WTC11 (cell line): ENCODE measurements around the gene COL4A6. TPM values are rescaled to one million over a fixed set of nuclear protein-coding genes. Genes with fewer than 3 reads are reported as not detected.
A peak's percentile ranks its signal among the peaks of the same experiment; 100 is the strongest.

Source experiments
- ATAC-seq: fragments of 200-7000 bp; cut with Tn5 transposase; 2 replicates; pipeline ENCODE4 v1.10.0; 2021; ENCODE audit warnings: mild to moderate bottlenecking, moderate library complexity
- CTCF ChIA-PET: fragments of 300-600 bp; sonication (Branson Sonifier 250); formaldehyde crosslinking; loops from one replicate; lab custom pipeline; 2021; ENCODE audit warnings: antibody characterized with exemption; lab: Charles Lee
- POLR2A ChIA-PET: fragments of 350-600 bp; sonication (Branson Sonifier 250); formaldehyde crosslinking; loops from one replicate; lab custom pipeline; 2021; ENCODE audit warnings: antibody characterized with exemption; lab: Charles Lee
- DNase-seq: peaks from one replicate; pipeline ENCODE4 v3.0.0; 2021; ENCODE audit warnings: low spot score
- H3K27ac Mint-ChIP-seq: 2 replicates; pipeline ENCODE4 v1.8.0; 2021; ENCODE audit warnings: mixed read lengths
- H3K27me3 Mint-ChIP-seq: 2 replicates; pipeline ENCODE4 v1.8.0; 2021; ENCODE audit warnings: low read depth, mild to moderate bottlenecking, moderate library complexity, mixed read lengths
- H3K36me3 Mint-ChIP-seq: 2 replicates; pipeline ENCODE4 v1.8.0; 2021; ENCODE audit warnings: mixed read lengths
- H3K4me1 Mint-ChIP-seq: 2 replicates; pipeline ENCODE4 v1.8.0; 2022; ENCODE audit warnings: mixed read lengths
- H3K4me3 Mint-ChIP-seq: 2 replicates; pipeline ENCODE4 v1.8.0; 2021; ENCODE audit warnings: mild to moderate bottlenecking, moderate library complexity, mixed read lengths
- H3K9me3 Mint-ChIP-seq: 2 replicates; pipeline ENCODE4 v1.8.0; 2021; ENCODE audit warnings: mixed read lengths
- E2F5 ChIP-seq: sonication (generic); formaldehyde crosslinking; IDR thresholded peaks from 2 replicates; pipeline ENCODE4 v1.8.1; 2022; ENCODE audit warnings: mild to moderate bottlenecking, moderate library complexity, missing genetic modification reagents
- ETV6 ChIP-seq: sonication (generic); formaldehyde crosslinking; IDR thresholded peaks from 2 replicates; pipeline ENCODE4 v1.8.1; 2022; ENCODE audit warnings: mild to moderate bottlenecking, missing genetic modification reagents
- FOXK1 ChIP-seq: sonication (generic); formaldehyde crosslinking; IDR thresholded peaks from 2 replicates; pipeline ENCODE4 v1.8.0; 2022; ENCODE audit warnings: mild to moderate bottlenecking, moderate library complexity, missing genetic modification reagents
- GTF2I ChIP-seq: fragments of 250-450 bp; sonication (Bioruptor Pico); conservative IDR thresholded peaks from 2 replicates; pipeline ENCODE4 v1.4.0; 2021; ENCODE audit warnings: mild to moderate bottlenecking
- HMGA2 ChIP-seq: fragments of 250-450 bp; sonication (Bioruptor Pico); IDR thresholded peaks from 2 replicates; pipeline ENCODE4 v1.4.0; 2021; ENCODE audit warnings: mild to moderate bottlenecking, moderate library complexity
- IRF2 ChIP-seq: sonication (generic); formaldehyde crosslinking; IDR thresholded peaks from 2 replicates; pipeline ENCODE4 v1.8.0; 2022; ENCODE audit warnings: low read depth, missing genetic modification reagents, borderline replicate concordance
- KAT7 ChIP-seq: sonication (generic); formaldehyde crosslinking; IDR thresholded peaks from 2 replicates; pipeline ENCODE4 v1.8.1; 2023; ENCODE audit warnings: missing genetic modification reagents, mild to moderate bottlenecking, borderline replicate concordance
- NFE2L1 ChIP-seq: sonication (generic); formaldehyde crosslinking; IDR thresholded peaks from 2 replicates; pipeline ENCODE4 v1.8.1; 2023; ENCODE audit warnings: missing genetic modification reagents
- NR2C2 ChIP-seq: sonication (generic); formaldehyde crosslinking; IDR thresholded peaks from 2 replicates; pipeline ENCODE4 v1.8.0; 2022; ENCODE audit warnings: mild to moderate bottlenecking, missing genetic modification reagents
- SMAD4 ChIP-seq: sonication (generic); formaldehyde crosslinking; IDR thresholded peaks from 2 replicates; pipeline ENCODE4 v1.8.0; 2022; ENCODE audit warnings: mild to moderate bottlenecking, missing genetic modification reagents
- SP1 ChIP-seq: sonication (generic); formaldehyde crosslinking; conservative IDR thresholded peaks from 2 replicates; pipeline ENCODE4 v1.8.1; 2022; ENCODE audit warnings: missing genetic modification reagents
- ZNF317 ChIP-seq: sonication (generic); formaldehyde crosslinking; IDR thresholded peaks from 2 replicates; pipeline ENCODE4 v1.8.1; 2023; ENCODE audit warnings: low read depth, mild to moderate bottlenecking, moderate library complexity, missing genetic modification reagents, borderline replicate concordance
- ZNF416 ChIP-seq: fragments of 250-450 bp; sonication (Bioruptor Pico); IDR thresholded peaks from 2 replicates; pipeline ENCODE4 v1.9.0; 2021; ENCODE audit warnings: mild to moderate bottlenecking, inconsistent platforms
- total RNA-seq: library from RNA; stranded (reverse); gene quantifications from 3 replicates; pipeline ENCODE4 v1.2.3, GENCODE V29; 2021
- TF ChIP-seq, protein P1 (sequence below): sonication (generic); formaldehyde crosslinking; IDR thresholded peaks from 2 replicates; pipeline ENCODE4 v1.8.1; 2023; ENCODE audit warnings: mild to moderate bottlenecking, missing genetic modification reagents, borderline replicate concordance
- TF ChIP-seq, protein P2 (sequence below): fragments of 250-450 bp; sonication (Bioruptor Pico); IDR thresholded peaks from 2 replicates; pipeline ENCODE4 v1.9.0; 2021; ENCODE audit warnings: mild to moderate bottlenecking
- TF ChIP-seq, protein P3 (sequence below): sonication (generic); formaldehyde crosslinking; IDR thresholded peaks from 2 replicates; pipeline ENCODE4 v1.8.1; 2023; ENCODE audit warnings: mild to moderate bottlenecking, missing genetic modification reagents, moderate library complexity
- TF ChIP-seq, protein P4 (sequence below): fragments of 250-450 bp; sonication (Bioruptor Pico); conservative IDR thresholded peaks from 2 replicates; pipeline ENCODE4 v1.9.0; 2021; ENCODE audit warnings: mild to moderate bottlenecking
- TF ChIP-seq, protein P5 (sequence below): fragments of 250-450 bp; sonication (Bioruptor Pico); IDR thresholded peaks from 2 replicates; pipeline ENCODE4 v1.9.0; 2021; ENCODE audit warnings: mild to moderate bottlenecking
- TF ChIP-seq, protein P6 (sequence below): sonication (generic); formaldehyde crosslinking; IDR thresholded peaks from 2 replicates; pipeline ENCODE4 v1.8.0; 2022; ENCODE audit warnings: mild to moderate bottlenecking, missing genetic modification reagents

COL4A6 gene
- total RNA-seq, 1 experiment from 2014 or later = 15.2 TPM

GRCh38 chrX:108246304-108246954, 191.8 kb downstream of the COL4A6 start (continued):
- TF ChIP-seq, protein P1, sequence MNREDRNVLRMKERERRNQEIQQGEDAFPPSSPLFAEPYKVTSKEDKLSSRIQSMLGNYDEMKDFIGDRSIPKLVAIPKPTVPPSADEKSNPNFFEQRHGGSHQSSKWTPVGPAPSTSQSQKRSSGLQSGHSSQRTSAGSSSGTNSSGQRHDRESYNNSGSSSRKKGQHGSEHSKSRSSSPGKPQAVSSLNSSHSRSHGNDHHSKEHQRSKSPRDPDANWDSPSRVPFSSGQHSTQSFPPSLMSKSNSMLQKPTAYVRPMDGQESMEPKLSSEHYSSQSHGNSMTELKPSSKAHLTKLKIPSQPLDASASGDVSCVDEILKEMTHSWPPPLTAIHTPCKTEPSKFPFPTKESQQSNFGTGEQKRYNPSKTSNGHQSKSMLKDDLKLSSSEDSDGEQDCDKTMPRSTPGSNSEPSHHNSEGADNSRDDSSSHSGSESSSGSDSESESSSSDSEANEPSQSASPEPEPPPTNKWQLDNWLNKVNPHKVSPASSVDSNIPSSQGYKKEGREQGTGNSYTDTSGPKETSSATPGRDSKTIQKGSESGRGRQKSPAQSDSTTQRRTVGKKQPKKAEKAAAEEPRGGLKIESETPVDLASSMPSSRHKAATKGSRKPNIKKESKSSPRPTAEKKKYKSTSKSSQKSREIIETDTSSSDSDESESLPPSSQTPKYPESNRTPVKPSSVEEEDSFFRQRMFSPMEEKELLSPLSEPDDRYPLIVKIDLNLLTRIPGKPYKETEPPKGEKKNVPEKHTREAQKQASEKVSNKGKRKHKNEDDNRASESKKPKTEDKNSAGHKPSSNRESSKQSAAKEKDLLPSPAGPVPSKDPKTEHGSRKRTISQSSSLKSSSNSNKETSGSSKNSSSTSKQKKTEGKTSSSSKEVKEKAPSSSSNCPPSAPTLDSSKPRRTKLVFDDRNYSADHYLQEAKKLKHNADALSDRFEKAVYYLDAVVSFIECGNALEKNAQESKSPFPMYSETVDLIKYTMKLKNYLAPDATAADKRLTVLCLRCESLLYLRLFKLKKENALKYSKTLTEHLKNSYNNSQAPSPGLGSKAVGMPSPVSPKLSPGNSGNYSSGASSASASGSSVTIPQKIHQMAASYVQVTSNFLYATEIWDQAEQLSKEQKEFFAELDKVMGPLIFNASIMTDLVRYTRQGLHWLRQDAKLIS = no peak

- ATAC-seq = peak; percentile 66
- Mint-ChIP-seq H3K9me3 (peaks cover 6% of the 10 kb centered on the region; the same call in 1 of the 2 replicates), H3K27ac (no peak overlapping the region), H3K4me1 (peaks cover 8% of the 10 kb centered on the region)
- TF ChIP-seq NR2C2 (CRISPR knock-in tag) (no peak), NFE2L1 (no peak), SMAD4 (CRISPR knock-in tag) (no peak), ZNF317 (CRISPR knock-in tag) (no peak), KAT7 (no peak), GTF2I (no peak), E2F5 (CRISPR knock-in tag) (no peak), ZNF416 (CRISPR knock-in tag) (no peak), IRF2 (CRISPR knock-in tag) (no peak), HMGA2 (CRISPR knock-in tag) (no peak), SP1 (CRISPR knock-in tag) (no peak), FOXK1 (CRISPR knock-in tag) (no peak)
- TF ChIP-seq, protein P2, sequence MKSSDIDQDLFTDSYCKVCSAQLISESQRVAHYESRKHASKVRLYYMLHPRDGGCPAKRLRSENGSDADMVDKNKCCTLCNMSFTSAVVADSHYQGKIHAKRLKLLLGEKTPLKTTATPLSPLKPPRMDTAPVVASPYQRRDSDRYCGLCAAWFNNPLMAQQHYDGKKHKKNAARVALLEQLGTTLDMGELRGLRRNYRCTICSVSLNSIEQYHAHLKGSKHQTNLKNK (CRISPR knock-in tag) = no peak
- TF ChIP-seq, protein P3, sequence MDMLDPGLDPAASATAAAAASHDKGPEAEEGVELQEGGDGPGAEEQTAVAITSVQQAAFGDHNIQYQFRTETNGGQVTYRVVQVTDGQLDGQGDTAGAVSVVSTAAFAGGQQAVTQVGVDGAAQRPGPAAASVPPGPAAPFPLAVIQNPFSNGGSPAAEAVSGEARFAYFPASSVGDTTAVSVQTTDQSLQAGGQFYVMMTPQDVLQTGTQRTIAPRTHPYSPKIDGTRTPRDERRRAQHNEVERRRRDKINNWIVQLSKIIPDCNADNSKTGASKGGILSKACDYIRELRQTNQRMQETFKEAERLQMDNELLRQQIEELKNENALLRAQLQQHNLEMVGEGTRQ (CRISPR knock-in tag) = no peak
- TF ChIP-seq, all 79 proteins: peak for 0
- Mint-ChIP-seq H3K4me3 (no peak overlapping the region), H3K36me3 (no peaks in the 10 kb centered on the region), H3K27me3 (no peaks in the 10 kb centered on the region)
- ChIA-PET CTCF (interaction anchor here (1.1 to 1.2 kb wide), 2 partner anchors 21 to 58 kb away, joined by 3 read pairs; no protein-coding TSS in a partner anchor), POLR2A (no interaction called here)
- DNase-seq = no peak
Observed at GRCh38 chrX:108245462-108245861, 192.8 kb downstream of the COL4A6 start.

DNA sequence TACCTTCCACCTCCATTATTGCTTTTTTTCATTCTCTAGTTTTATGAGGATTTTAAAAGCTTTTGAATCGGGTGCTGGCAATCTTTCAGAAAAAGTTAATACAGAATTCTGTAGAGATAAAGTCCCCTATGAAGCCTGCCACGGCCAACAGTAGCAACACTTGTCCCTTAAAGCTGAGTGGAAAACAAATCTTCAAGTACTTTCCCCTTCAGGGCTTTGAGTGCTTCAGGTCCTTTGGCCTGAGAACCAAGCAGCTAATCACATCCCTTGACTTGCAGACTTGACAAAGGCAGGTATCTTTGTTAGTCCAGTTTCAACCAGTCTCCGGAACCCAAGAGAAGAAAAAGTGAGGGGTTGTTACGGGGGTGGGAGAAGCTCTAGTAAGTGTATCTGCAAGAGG, 202.2 kb downstream of the COL4A6 start:
- Mint-ChIP-seq H3K36me3 (no peaks in the 10 kb centered on the region), H3K4me3 (no peak overlapping the region), H3K9me3 (no peaks in the 10 kb centered on the region), H3K4me1 (no peaks in the 10 kb centered on the region), H3K27me3 (no peaks in the 10 kb centered on the region), H3K27ac (no peak overlapping the region)
- CTCF ChIA-PET = no interaction called here
- DNase-seq = no peak
- POLR2A ChIA-PET = no interaction called here
- ATAC-seq = no peak
- TF ChIP-seq ETV6 (CRISPR knock-in tag) (no peak), HMGA2 (CRISPR knock-in tag) (no peak)
- TF ChIP-seq, protein P4, sequence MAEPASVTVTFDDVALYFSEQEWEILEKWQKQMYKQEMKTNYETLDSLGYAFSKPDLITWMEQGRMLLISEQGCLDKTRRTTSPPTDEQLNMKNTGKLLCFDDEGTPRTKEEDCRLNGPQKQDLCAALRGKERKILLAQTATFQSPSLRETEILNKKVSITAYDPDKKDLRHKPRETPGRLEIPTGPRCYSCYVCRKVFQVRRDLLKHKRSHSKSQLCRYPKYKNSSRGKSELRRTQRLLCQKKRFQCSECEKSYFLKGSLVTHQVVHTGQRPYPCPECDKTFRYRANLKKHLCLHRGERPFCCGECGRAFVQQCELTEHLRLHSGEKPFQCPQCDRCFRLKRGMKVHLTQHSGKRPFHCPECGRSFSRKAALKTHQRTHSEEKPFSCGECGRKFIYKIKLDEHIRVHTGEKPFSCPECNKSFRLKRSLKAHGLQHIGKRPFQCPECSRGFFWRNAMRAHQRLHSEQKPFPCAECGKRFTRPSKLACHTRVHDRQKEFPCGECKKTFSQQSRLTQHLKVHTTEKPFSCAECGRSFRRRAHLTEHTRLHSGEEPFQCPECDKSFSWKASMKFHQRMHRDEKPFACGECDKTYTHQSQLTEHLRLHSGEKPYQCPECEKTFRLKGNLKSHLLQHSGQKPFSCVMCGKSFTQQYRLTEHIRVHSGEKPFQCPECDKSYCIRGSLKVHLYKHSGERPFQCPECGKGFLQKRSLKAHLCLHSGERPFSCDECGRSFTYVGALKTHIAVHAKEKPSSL (CRISPR knock-in tag) = no peak
- TF ChIP-seq, protein P5, sequence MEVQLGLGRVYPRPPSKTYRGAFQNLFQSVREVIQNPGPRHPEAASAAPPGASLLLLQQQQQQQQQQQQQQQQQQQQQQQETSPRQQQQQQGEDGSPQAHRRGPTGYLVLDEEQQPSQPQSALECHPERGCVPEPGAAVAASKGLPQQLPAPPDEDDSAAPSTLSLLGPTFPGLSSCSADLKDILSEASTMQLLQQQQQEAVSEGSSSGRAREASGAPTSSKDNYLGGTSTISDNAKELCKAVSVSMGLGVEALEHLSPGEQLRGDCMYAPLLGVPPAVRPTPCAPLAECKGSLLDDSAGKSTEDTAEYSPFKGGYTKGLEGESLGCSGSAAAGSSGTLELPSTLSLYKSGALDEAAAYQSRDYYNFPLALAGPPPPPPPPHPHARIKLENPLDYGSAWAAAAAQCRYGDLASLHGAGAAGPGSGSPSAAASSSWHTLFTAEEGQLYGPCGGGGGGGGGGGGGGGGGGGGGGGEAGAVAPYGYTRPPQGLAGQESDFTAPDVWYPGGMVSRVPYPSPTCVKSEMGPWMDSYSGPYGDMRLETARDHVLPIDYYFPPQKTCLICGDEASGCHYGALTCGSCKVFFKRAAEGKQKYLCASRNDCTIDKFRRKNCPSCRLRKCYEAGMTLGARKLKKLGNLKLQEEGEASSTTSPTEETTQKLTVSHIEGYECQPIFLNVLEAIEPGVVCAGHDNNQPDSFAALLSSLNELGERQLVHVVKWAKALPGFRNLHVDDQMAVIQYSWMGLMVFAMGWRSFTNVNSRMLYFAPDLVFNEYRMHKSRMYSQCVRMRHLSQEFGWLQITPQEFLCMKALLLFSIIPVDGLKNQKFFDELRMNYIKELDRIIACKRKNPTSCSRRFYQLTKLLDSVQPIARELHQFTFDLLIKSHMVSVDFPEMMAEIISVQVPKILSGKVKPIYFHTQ (CRISPR knock-in tag) = no peak
- TF ChIP-seq, protein P6, sequence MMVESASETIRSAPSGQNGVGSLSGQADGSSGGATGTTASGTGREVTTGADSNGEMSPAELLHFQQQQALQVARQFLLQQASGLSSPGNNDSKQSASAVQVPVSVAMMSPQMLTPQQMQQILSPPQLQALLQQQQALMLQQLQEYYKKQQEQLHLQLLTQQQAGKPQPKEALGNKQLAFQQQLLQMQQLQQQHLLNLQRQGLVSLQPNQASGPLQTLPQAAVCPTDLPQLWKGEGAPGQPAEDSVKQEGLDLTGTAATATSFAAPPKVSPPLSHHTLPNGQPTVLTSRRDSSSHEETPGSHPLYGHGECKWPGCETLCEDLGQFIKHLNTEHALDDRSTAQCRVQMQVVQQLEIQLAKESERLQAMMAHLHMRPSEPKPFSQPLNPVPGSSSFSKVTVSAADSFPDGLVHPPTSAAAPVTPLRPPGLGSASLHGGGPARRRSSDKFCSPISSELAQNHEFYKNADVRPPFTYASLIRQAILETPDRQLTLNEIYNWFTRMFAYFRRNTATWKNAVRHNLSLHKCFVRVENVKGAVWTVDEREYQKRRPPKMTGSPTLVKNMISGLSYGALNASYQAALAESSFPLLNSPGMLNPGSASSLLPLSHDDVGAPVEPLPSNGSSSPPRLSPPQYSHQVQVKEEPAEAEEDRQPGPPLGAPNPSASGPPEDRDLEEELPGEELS (CRISPR knock-in tag) = no peak
